HUES64 (cell line): ENCODE results near the gene RGL3.

Source experiments
- H3K27ac ChIP-seq: 2 replicates; pipeline ENCODE4 v1.7.0; 2013; ENCODE audit warnings: low read depth, low read length, inconsistent platforms
- H3K27me3 ChIP-seq: 2 replicates; pipeline ENCODE4 v1.6.1; 2013; ENCODE audit warnings: mild to moderate bottlenecking, low read length; ENCODE audit not compliant: insufficient read depth
- H3K36me3 ChIP-seq: 2 replicates; pipeline ENCODE4 v1.6.1; 2013; ENCODE audit warnings: mild to moderate bottlenecking, low read length; ENCODE audit not compliant: insufficient read depth
- H3K4me1 ChIP-seq: 2 replicates; pipeline ENCODE4 v1.6.1; 2013; ENCODE audit warnings: mild to moderate bottlenecking, low read length, moderate library complexity; ENCODE audit not compliant: insufficient read depth
- H3K4me3 ChIP-seq: 2 replicates; pipeline ENCODE4 v1.5.1; 2013; ENCODE audit warnings: mild to moderate bottlenecking, low read length, moderate library complexity
- H3K9ac ChIP-seq: 2 replicates; pipeline ENCODE4 v1.6.1; 2013; ENCODE audit warnings: mild to moderate bottlenecking, low read depth, low read length
- H3K9me3 ChIP-seq: 2 replicates; pipeline ENCODE4 v1.6.1; 2013; ENCODE audit warnings: low read depth, low read length; ENCODE audit not compliant: insufficient read depth
- WGBS: fragments of 150-250, 120-280 bp; methylation state at CpG from one replicate; pipeline ENCODE4 v1.1.7; 2013; ENCODE audit warnings: missing lambda C conversion rate; 5-methylcytosine and 5-hydroxymethylcytosine counted together

Gene RGL3

DNA sequence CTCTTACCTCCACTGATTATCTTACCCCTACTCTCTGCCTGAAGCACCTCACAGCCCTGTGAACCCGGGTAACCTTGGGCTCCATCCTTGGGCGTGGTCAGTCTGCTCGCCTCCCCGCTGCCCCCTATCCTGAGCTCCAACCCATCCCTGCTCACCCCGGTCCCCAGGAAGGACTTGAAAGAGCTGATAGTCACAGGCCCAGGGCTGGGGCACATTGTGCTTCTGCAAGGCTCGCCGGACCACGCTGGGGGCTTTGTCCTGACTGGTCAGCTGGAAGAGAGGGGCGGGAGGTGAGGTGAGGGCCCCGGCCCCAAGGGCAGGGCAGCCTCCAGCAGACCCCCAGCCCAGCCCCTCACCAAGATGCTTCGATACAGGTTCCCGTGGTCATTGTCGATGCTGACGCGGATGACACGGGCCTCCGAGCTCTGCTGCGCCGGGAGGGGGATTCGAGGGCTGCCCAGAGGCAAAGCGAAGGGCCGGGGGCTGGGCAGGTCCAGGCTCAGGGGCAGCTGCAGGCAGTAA, 22.0 kb downstream of the RGL3 start:
- WGBS = 93% methylated on average over 22 of the region's 22 CpGs
- Histone ChIP-seq H3K9me3 (no peaks in the 10 kb centered on the region), H3K4me1 (no peaks in the 10 kb centered on the region), H3K27ac (no peak overlapping the region), H3K36me3 (peaks cover 25% of the 10 kb centered on the region; the same call in 1 of the 2 replicates), H3K9ac (no peak overlapping the region), H3K27me3 (no peaks in the 10 kb centered on the region), H3K4me3 (no peak overlapping the region)

DNA sequence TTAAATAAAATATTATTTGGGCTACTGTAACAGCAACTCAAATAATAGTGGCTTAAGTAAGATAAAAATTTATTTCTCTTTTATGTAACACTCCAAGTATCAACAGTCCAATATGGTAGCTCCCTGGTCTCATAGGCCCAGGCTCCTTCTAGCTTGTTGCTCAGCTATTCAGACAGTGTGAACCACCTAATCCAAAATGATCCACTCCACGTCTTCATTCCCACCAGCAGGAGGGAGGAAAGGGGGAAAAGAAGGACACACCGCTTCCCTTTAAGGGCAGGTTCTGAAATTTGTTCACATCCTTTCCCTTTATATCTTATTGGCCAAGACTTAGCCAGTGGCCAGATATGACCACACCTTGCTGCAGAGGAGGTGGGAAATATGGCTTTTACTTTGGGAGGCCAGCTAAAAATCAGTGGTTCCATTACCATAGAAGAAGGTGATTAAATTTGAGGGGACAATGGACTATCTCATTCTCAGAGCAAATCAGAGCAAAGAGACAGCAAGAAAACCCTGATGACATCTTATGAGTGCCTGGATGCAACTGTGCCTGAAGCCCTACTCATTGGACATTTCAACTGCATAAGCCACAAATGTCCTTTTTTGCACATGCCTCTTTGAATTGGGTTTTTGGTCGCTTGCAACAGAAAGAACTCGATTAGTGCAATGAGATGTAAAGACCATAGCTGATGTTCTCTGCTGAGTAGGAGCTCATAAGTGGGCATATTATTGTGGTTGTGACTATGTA, 28.0 kb downstream of the RGL3 start:
- Histone ChIP-seq H3K9ac (no peak overlapping the region), H3K9me3 (no peaks in the 10 kb centered on the region), H3K27ac (no peak overlapping the region), H3K4me1 (no peaks in the 10 kb centered on the region), H3K36me3 (peaks cover 5% of the 10 kb centered on the region; the same call in 1 of the 2 replicates), H3K27me3 (no peaks in the 10 kb centered on the region), H3K4me3 (no peak overlapping the region)
- 82% methylated on average over 3 of the region's 4 CpGs for WGBS

DNA sequence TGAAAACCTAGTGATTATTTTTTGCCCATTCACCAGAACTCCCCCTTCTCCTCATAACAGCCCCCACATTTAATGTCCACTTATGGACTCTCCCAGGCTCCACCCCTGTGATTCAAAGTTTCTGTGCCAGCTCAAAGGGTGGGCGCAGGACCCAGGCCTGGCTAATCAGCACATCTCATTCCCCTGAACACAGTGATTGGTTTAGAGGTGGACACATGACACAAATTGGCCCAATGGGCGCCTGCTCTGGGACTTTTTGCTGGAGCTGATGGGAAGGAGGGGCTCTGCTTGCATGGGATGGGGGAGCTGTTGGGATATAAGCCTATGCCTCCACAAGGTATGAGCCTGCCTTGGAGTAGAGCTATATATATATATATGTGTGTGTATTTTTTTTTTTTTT, 28.8 kb downstream of the RGL3 start:
- H3K4me3 ChIP-seq = no peak overlapping the region
- 80% methylated on average over 2 of the region's 2 CpGs for WGBS
- peaks cover 5% of the 10 kb centered on the region; the same call in 1 of the 2 replicates for H3K36me3 ChIP-seq

DNA sequence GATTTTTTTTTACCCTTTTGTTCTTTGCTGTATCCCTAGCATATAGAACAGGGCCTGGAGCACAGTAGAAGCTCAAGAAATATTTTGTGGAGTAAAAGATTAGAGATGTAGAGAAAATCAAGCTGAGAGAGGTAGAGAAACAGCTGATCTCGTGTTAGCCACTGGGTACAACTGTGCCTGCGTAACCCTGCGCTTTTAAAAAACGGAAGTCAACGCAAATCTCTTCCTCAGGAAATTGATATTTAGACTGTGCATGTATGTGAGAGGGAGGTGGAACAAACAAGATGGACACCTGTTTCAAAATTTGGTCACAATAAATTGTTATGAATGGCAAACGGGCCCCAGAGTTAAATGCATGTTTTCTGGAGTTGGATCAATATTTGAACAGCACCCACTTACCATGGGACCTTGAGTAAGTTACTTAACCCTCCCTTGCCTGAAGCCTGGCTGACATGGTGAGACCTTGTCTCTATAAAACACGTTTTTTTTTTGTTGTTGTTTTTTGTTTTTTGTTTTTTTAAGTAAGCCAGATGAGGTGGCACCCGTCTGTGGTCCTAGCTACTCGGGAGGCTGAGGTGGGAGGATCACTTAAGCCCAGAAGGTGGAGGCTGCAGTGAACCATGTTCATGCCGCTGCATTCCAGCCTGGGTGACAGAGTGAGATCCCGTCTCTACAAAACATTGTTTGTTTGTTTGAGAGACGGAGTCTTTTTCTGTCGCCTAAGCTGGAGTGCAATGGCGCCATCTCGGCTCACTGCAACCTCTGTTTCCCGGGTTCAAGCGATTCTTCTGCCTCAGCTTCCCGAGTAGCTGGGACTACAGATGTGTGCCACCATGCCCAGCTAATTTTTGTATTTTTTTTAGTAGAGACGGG, 31.7 kb downstream of the RGL3 start:
- Histone ChIP-seq H3K4me1 (peaks cover 4% of the 10 kb centered on the region; the same call in 1 of the 2 replicates), H3K36me3 (no peaks in the 10 kb centered on the region)
- 90% methylated on average over 19 of the region's 19 CpGs for WGBS

More for the DNA sequence above, 28.8 kb downstream of the RGL3 start:
- no peak overlapping the region for H3K27ac ChIP-seq
- H3K9ac ChIP-seq = no peak overlapping the region
- no peaks in the 10 kb centered on the region for H3K4me1 ChIP-seq
- no peaks in the 10 kb centered on the region for H3K27me3 ChIP-seq
- no peaks in the 10 kb centered on the region for H3K9me3 ChIP-seq

DNA sequence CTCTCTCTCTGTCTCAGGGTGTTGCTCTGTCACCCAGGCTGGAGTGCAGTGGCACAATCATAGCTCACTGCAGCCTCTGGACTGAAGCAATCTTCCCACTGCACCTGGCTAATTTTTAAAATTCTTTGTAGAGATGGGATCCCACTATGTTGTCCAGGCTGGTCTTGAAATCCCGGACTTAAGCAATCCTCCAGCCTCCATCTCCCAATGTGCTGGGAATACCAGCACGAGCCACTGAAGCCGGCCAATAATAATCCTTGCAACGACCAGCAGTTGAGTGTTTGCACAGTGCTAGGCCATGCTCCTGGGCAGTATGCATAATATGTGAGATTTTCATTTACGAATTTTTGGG, 34.4 kb downstream of the RGL3 start:
- Histone ChIP-seq H3K36me3 (no peaks in the 10 kb centered on the region), H3K9me3 (no peaks in the 10 kb centered on the region), H3K27me3 (peaks cover 13% of the 10 kb centered on the region; the same call in 1 of the 2 replicates), H3K4me1 (peaks cover 4% of the 10 kb centered on the region; the same call in 1 of the 2 replicates), H3K9ac (no peak overlapping the region), H3K4me3 (no peak overlapping the region), H3K27ac (no peak overlapping the region)
- 91% methylated on average over 5 of the region's 5 CpGs for WGBS

More for the DNA sequence above, 31.7 kb downstream of the RGL3 start:
- Histone ChIP-seq H3K9ac (no peak overlapping the region), H3K9me3 (no peaks in the 10 kb centered on the region), H3K27ac (no peak overlapping the region), H3K4me3 (no peak overlapping the region), H3K27me3 (peaks cover 13% of the 10 kb centered on the region; the same call in 1 of the 2 replicates)

DNA sequence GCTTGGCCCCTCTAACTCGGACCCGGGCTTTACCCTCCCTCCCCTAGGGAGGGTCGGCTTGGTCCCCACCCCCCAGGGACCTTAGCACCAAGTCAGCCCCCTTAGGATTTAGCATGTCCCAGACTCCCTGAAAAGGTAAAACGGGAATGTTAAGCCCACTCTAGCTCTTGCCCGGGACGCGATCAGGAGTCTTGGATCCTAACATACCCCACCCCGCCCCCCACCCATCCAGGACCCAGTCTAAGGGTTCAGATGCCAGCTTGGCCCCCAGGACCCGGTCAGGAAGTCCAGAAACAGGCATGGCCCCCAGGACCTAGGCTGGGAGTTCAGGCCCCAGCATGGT, 35.4 kb downstream of the RGL3 start:
- Histone ChIP-seq H3K9me3 (no peaks in the 10 kb centered on the region), H3K27me3 (peaks cover 13% of the 10 kb centered on the region; the same call in 1 of the 2 replicates), H3K9ac (no peak overlapping the region), H3K4me1 (peaks cover 4% of the 10 kb centered on the region; the same call in 1 of the 2 replicates), H3K4me3 (peak overlapping the region; percentile 63), H3K27ac (no peak overlapping the region), H3K36me3 (no peaks in the 10 kb centered on the region)
- WGBS = under 1% methylated on average over 9 of the region's 9 CpGs

DNA sequence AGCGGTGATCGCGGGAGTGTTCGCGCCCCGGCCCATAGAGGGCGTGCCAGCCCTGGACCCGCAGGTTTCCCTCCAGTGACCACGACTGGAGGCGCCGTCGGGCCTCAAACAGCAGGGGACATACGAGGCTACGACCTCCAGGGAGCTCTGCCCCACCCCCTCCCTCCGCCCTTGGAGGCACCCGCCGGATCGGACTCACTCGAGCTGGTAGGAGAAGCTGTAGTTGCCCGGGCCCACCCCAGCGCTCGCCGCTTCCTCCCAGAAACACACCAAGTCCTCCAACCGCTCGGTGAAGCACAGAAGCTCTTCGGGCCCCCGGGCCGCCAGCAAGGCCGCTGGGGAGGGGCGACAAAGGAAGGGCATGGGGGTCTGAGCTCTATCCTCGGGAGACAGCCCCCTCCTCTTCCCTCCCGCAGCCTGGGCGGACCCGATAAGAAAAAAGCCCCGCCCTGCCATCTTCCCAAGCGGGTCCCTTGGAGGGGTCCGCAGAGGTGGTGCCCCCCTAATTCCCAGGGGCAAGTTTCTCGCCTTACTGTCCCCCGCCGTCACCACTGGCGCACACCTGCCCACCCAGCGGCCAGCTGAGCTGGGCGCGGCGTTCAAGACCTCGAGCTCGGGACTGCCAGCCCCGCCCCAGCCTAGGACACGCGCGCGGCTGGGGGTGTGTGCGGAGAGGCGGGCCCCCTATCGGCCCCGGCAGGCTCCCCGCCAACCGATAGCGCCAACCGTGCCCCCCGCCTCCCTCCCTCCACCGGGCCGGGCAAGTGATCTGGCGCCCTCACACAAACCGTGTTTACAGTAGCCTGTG, 36.0 kb downstream of the RGL3 start:
- Histone ChIP-seq H3K4me1 (peaks cover 4% of the 10 kb centered on the region; the same call in 1 of the 2 replicates), H3K27ac (no peak overlapping the region)
- WGBS = under 1% methylated on average over 60 of the region's 65 CpGs

DNA sequence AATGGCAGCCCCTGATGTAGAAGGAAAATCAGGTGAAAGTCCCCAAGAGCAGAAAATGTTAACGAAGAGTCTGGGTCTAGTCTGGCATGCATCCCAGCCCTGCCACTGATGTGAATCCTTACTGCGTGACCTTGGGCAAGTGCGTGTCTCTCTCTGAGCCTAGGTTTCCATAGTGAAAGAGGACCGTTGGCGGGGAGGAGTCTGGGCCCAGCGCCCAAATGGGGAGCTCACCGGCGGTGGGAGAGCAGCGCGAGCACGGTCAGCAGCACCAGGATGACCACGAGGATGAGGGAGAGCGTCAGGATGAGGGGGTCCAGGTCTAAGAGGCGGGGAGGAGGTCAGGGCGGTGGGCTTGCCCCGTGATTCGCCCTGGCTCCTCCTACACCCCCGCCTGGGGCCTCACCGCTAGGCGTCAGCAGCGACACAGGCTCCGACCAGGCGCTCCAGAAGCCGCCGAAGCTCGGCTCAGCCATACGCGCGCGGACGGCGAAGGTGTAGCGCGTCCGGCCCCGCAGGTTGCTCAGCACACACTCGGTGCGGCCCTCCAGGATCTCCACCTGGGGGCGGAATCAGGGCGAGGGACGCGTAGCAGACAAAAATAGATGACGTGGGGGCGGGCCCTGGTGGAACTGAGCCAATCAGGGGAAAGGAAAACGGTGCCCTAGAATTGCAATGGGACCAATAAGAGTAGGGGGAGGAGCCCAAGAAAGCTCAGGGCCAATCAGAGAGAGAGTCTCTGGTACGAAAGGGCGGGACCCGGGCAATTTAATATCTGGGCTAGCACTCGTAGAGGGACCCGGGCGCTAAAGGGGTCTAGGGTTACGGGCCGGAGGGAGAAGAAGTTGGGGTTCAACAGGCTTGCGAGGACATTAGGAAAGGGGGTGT, 38.2 kb downstream of the RGL3 start:
- WGBS = 2% methylated on average over 54 of the region's 54 CpGs

More for the DNA sequence above, 36.0 kb downstream of the RGL3 start:
- no peak overlapping the region for H3K9ac ChIP-seq
- H3K27me3 ChIP-seq = peaks cover 13% of the 10 kb centered on the region; the same call in 1 of the 2 replicates
- no peaks in the 10 kb centered on the region for H3K9me3 ChIP-seq
- no peaks in the 10 kb centered on the region for H3K36me3 ChIP-seq
- H3K4me3 ChIP-seq = peak overlapping the region; percentile 63

DNA sequence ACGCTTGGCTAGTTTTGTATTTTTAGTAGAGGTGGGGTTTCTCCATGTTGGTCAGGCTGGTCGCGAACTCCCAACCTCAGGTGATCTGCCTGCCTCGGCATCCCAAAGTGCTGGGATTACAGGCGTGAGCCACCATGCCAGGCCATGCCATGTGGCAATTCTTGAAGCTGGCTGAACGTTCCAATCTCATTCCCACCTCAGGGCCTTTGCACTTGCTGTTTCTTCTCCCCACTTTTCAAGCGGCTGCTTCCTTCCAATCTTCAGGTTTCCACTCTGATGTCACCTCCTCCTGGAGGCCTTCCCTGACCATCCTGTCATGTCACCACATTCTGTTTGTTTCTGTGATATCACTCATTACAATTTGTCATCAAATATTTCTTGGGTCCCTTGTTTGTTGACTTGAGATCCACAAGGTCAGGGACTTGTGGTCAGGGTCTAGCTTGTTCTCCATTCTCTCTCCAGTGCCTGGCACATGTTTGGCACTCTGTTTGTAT, 39.2 kb downstream of the RGL3 start:
- 93% methylated on average over 7 of the region's 7 CpGs for WGBS
- Histone ChIP-seq H3K27me3 (peaks cover 13% of the 10 kb centered on the region; the same call in 1 of the 2 replicates), H3K4me3 (peak overlapping the region; percentile 79), H3K9ac (0 out of 2 replicates have a peak overlapping the region, but pooled peaks have one; percentile 66), H3K9me3 (no peaks in the 10 kb centered on the region), H3K4me1 (peaks cover 4% of the 10 kb centered on the region; the same call in 1 of the 2 replicates), H3K27ac (no peak overlapping the region), H3K36me3 (no peaks in the 10 kb centered on the region)

More for the DNA sequence above, 38.2 kb downstream of the RGL3 start:
- no peaks in the 10 kb centered on the region for H3K9me3 ChIP-seq
- peaks cover 4% of the 10 kb centered on the region; the same call in 1 of the 2 replicates for H3K4me1 ChIP-seq
- H3K27me3 ChIP-seq = peaks cover 13% of the 10 kb centered on the region; the same call in 1 of the 2 replicates
- peak overlapping the region; percentile 86 for H3K27ac ChIP-seq
- H3K9ac ChIP-seq = peak overlapping the region; percentile 66
- peak overlapping the region; percentile 79 for H3K4me3 ChIP-seq
- H3K36me3 ChIP-seq = no peaks in the 10 kb centered on the region
